ENCODE data around the gene ECI1.

- TF ChIP-seq RAD21 (IDR thresholded peaks at IDR 0.05; ENCODE audit: low read length) (no peak), BHLHE40 (IDR thresholded peaks at IDR 0.05; ENCODE audit: low read depth, low read length) (no peak), POLR2A (IDR thresholded peaks at IDR 0.05; ENCODE audit: low read depth, low read length) (no peak), ELK1 (IDR thresholded peaks at IDR 0.05; ENCODE audit: borderline replicate concordance, low read depth, low read length) (no peak), CTCF (conservative IDR thresholded peaks at IDR 0.05; ENCODE audit: low read depth, low read length) (no peak), MXI1 (IDR thresholded peaks at IDR 0.05; ENCODE audit: borderline replicate concordance, low read depth, low read length) (no peak), FOS (IDR thresholded peaks at IDR 0.05; ENCODE audit: low read depth, low read length) (no peak), RFX5 (IDR thresholded peaks at IDR 0.05; ENCODE audit: low read depth, low read length) (no peak), CHD1 (IDR thresholded peaks at IDR 0.05; ENCODE audit: low read depth, low read length) (no peak), SMC3 (IDR thresholded peaks at IDR 0.05; ENCODE audit: low read depth, low read length) (no peak), NFE2L2 (IDR thresholded peaks at IDR 0.05; ENCODE audit: low read depth, low read length) (no peak), CEBPB (IDR thresholded peaks at IDR 0.05; ENCODE audit: low read depth, low read length) (no peak), MAFK (IDR thresholded peaks at IDR 0.05; ENCODE audit: low read depth, low read length) (no peak), MAZ (IDR thresholded peaks at IDR 0.05; ENCODE audit: borderline replicate concordance, low read depth, low read length) (no peak)
Measured at GRCh38 chr16:2197765-2198164, 53.6 kb downstream of the ECI1 start.

All from IMR-90 (cell line).